Transverse colon (tissue), 4 donors: Measurements from ENCODE around the gene PGGHG. TPM values are rescaled to one million over a fixed set of nuclear protein-coding genes. Genes with fewer than 3 reads are reported as not detected.
"Not testable (repeated sequence)": the region's sequence is repeated elsewhere in the genome, so short reads cannot be mapped to it uniquely, and the experiment has no call there.

Experiments used
- DNase-seq: peaks from one replicate; pipeline ENCODE4 v3.0.0-alpha.2; 2019
- H3K27ac ChIP-seq, 4 donors: fragments of 200-600 bp; sonication (generic); 2 replicates each; pipeline ENCODE4 v1.5.1; 2016 to 2018; ENCODE audit warnings: inconsistent platforms in 4 of 4
- H3K27me3 ChIP-seq: fragments of 200-600 bp; sonication (generic); 2 replicates; pipeline ENCODE4 v1.5.1; 2017; ENCODE audit warnings: inconsistent platforms
- H3K36me3 ChIP-seq, 4 donors: fragments of 200-600 bp; sonication (generic); 2 replicates each; pipeline ENCODE4 v1.5.1; 2017 to 2019; ENCODE audit warnings: inconsistent platforms in 4 of 4
- H3K4me1 ChIP-seq, 4 donors: fragments of 200-600 bp; sonication (generic); 2 replicates each; pipeline ENCODE4 v1.5.1; 2017 to 2020; ENCODE audit warnings: inconsistent platforms in 4 of 4
- H3K4me3 ChIP-seq, 4 donors: fragments of 200-600 bp; sonication (generic); 1 replicate in 1 of 4; 2 replicates in 3 of 4; pipeline versions ENCODE4 v1.5.1 to v1.6.1; 2017 to 2019; ENCODE audit warnings: inconsistent platforms in 4 of 4
- H3K9me3 ChIP-seq, 2 donors: fragments of 200-600 bp; sonication (generic); 2 replicates each; pipeline ENCODE4 v1.5.1; 2017 to 2019; ENCODE audit warnings: inconsistent platforms in 2 of 2
- EP300 ChIP-seq: sonication (generic); formaldehyde crosslinking; IDR thresholded peaks from one replicate; pipeline ENCODE4 v1.6.1; 2017; ENCODE audit warnings: antibody characterized with exemption, low read depth
- POLR2A ChIP-seq: fragments of 450-650 bp; IDR thresholded peaks from one replicate; pipeline ENCODE4 v1.6.1; 2016; ENCODE audit warnings: antibody characterized with exemption, mild to moderate bottlenecking, moderate library complexity
- POLR2AphosphoS5 ChIP-seq, 3 donors: sonication (generic); formaldehyde crosslinking; IDR thresholded peaks; one replicate each; pipeline ENCODE4 v1.6.1; 2016; ENCODE audit warnings: antibody characterized with exemption in 3 of 3
- WGBS, 2 donors: methylation state at CpG; one replicate each; pipeline ENCODE4 v1.1.5; 2018; ENCODE audit warnings: low coverage in 1 of 2; 5-methylcytosine and 5-hydroxymethylcytosine counted together
- in situ Hi-C, 4 donors: fragments of 200-750 bp; cut with MboI; loops; one replicate each; pipeline versions ENCODE4 v1.15.0 to v1.15.1; 2017; ENCODE audit warnings: low sequenced_read_pairs in 3 of 4, low pct_ligation_motif_present in 1 of 4, low pct_unique_long_range_greater_than_20kb in 1 of 4
- intact Hi-C: fragments of 100-400 bp; cut with DNase I; formaldehyde crosslinking; loops from one replicate; pipeline ENCODE4 v1.15.1; 2023; ENCODE audit warnings: low total_unique reads
- total RNA-seq, 4 donors: library from RNA; depleted of rRNA; stranded (reverse); fragments of >200 nt; gene quantifications; one replicate each; pipeline ENCODE4 v1.1.0, GENCODE V29; 2016
- TF ChIP-seq, protein P1 (sequence below), 5 experiments: fragments of 200-600 bp in 3 of 5; fragments of 450-650 bp in 2 of 5; sonication (generic) in 3 of 5; IDR thresholded peaks; 1 replicate in 2 of 5; 2 replicates in 3 of 5; pipeline ENCODE4 v1.5.1; 2016 to 2017; ENCODE audit warnings: antibody characterized with exemption in 5 of 5, inconsistent platforms in 3 of 5, mild to moderate bottlenecking in 2 of 5, moderate library complexity in 1 of 5

Gene PGGHG
- total RNA-seq, 4 donors from 2014 or later = 15.4 to 117 (median 30.8) TPM

DNA sequence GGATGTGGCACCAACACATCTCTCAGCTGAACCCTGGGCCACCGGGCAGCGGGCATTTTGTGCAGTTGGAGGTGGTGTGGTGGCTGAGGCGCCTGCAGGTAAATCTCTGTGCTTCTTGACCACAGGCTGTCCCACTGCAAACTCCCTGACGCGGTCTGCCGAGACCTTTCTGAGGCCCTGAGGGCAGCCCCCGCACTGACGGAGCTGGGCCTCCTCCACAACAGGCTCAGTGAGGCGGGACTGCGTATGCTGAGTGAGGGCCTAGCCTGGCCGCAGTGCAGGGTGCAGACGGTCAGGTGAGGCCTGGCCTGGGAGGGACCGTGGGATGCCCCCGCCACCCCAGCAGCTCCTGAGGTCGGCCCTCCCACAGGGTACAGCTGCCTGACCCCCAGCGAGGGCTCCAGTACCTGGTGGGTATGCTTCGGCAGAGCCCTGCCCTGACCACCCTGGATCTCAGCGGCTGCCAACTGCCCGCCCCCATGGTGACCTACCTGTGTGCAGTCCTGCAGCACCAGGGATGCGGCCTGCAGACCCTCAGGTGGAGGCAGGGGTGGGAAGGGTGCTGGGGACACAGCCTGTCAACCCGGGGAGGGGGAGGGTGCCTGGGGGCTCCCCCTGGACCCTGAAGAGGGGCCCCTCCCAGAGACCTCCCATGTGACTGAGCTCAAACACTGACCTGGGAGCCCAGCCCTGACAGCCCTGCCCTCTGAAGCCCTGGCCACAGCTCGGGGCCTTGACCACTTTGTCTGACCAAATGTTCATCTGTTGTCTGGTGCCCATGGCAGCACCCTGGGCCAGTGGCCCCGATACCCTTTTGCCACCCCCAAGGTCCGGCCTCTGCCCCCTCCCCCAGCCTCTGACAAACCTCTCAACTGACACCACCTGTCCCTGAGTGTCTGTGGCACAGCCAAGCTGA, 4.6 kb upstream of the PGGHG start:
- Histone ChIP-seq H3K27ac (no peak overlapping the region), H3K4me3 (no peak overlapping the region), H3K36me3 (no peaks in the 10 kb centered on the region), H3K4me1 (peaks cover 0 to 38% (median 33%) of the 10 kb centered on the region in 4 donors), H3K9me3 (no peaks in the 10 kb centered on the region), H3K27me3 (peaks cover 65% of the 10 kb centered on the region)
- no peak for DNase-seq
- TF ChIP-seq POLR2A = no peak
- TF ChIP-seq, protein P1, sequence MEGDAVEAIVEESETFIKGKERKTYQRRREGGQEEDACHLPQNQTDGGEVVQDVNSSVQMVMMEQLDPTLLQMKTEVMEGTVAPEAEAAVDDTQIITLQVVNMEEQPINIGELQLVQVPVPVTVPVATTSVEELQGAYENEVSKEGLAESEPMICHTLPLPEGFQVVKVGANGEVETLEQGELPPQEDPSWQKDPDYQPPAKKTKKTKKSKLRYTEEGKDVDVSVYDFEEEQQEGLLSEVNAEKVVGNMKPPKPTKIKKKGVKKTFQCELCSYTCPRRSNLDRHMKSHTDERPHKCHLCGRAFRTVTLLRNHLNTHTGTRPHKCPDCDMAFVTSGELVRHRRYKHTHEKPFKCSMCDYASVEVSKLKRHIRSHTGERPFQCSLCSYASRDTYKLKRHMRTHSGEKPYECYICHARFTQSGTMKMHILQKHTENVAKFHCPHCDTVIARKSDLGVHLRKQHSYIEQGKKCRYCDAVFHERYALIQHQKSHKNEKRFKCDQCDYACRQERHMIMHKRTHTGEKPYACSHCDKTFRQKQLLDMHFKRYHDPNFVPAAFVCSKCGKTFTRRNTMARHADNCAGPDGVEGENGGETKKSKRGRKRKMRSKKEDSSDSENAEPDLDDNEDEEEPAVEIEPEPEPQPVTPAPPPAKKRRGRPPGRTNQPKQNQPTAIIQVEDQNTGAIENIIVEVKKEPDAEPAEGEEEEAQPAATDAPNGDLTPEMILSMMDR (IDR thresholded peaks at IDR 0.05) = no peak
- no peak for TF ChIP-seq EP300
- TF ChIP-seq POLR2AphosphoS5 (IDR thresholded peaks at IDR 0.05) = no peak
- 71 to 87% methylated on average over 2 to 22 of the region's 24 CpGs for WGBS, 2 donors
- in situ Hi-C loops = no loop called here
- intact Hi-C loops = no loop called here

DNA sequence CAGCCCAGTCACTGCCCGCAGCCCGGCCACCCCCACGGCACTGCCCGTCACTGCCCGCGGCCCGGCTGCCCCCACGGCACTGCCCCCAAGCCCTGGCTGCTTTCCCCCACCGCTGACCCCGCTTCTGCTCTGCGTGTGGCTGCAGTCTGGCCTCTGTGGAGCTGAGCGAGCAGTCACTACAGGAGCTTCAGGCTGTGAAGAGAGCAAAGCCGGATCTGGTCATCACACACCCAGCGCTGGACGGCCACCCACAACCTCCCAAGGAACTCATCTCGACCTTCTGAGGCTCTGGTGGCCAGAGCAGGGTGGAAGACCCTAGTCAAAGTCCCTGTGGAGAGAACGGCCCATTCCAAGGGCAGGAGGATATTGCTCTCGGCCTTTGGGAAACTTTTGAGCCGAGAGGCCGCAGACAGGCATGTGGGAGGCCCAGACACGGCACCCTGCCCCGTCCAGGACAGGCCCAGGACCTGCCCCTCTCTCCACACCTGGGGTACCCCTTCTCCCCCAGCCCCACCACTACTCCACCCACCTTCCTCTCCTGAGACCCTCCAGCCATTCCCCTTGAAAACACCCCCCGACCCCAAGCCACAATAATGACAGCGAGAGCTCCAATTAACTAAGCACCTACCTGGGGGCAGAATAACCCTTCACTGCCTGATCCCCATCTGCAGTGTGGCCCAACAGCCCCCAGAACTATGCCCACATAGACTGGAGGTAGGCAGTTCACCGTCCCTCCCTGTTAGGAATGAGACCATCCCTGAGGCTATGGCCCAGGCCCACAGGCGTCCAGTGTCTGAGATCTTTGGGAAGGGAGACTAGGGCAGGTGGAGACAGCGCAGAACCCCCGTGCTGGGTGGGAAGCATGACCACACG, 3.7 kb upstream of the PGGHG start:
- no peaks in the 10 kb centered on the region for H3K36me3 ChIP-seq
- H3K27ac ChIP-seq = no peak overlapping the region
- H3K4me3 ChIP-seq = no peak overlapping the region
- in situ Hi-C loops = no loop called here
- intact Hi-C loops = no loop called here
- no peak for TF ChIP-seq EP300
- no peak for TF ChIP-seq POLR2A
- TF ChIP-seq, protein P1 (IDR thresholded peaks at IDR 0.05) = no peak
- no peak for TF ChIP-seq POLR2AphosphoS5 (IDR thresholded peaks at IDR 0.05)
- no peaks in the 10 kb centered on the region for H3K9me3 ChIP-seq
- no peak for DNase-seq
- 80 to 86% methylated on average over 1 to 28 of the region's 29 CpGs for WGBS, 2 donors
- peaks cover 56% of the 10 kb centered on the region for H3K27me3 ChIP-seq
- H3K4me1 ChIP-seq = peaks cover 0 to 36% (median 29%) of the 10 kb centered on the region in 4 donors

DNA sequence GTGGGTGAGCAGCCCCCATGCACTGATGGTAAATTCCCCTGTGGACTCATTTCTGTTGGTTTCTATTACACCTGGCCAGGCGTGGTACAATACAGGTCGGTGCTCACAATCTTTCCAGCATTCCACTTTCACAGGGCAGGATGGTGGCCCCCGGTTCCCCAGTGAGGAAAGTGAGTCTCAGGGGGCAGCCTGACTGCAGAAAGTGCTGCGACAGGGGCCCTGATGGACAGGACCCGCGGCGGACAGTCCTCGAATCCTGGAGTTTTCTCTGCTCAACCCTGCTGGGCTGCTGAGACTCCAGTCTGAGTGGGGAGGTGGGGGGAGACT, 3.1 kb upstream of the PGGHG start:
- H3K36me3 ChIP-seq = no peaks in the 10 kb centered on the region
- in situ Hi-C loops = no loop called here
- H3K9me3 ChIP-seq = no peaks in the 10 kb centered on the region
- WGBS, 2 donors = 88% methylated on average over 8 of the region's 8 CpGs; no CpG with 5 or more reads in 1 of the 2 donors
- TF ChIP-seq EP300 (no peak), POLR2A (no peak), POLR2AphosphoS5 (IDR thresholded peaks at IDR 0.05) (no peak)
- TF ChIP-seq, protein P1 (IDR thresholded peaks at IDR 0.05) = no peak
- H3K4me3 ChIP-seq = no peak overlapping the region
- H3K27me3 ChIP-seq = peaks cover 50% of the 10 kb centered on the region
- intact Hi-C loops = no loop called here
- DNase-seq = no peak
- peaks cover 0 to 30% (median 23%) of the 10 kb centered on the region in 4 donors for H3K4me1 ChIP-seq
- no peak overlapping the region for H3K27ac ChIP-seq

DNA sequence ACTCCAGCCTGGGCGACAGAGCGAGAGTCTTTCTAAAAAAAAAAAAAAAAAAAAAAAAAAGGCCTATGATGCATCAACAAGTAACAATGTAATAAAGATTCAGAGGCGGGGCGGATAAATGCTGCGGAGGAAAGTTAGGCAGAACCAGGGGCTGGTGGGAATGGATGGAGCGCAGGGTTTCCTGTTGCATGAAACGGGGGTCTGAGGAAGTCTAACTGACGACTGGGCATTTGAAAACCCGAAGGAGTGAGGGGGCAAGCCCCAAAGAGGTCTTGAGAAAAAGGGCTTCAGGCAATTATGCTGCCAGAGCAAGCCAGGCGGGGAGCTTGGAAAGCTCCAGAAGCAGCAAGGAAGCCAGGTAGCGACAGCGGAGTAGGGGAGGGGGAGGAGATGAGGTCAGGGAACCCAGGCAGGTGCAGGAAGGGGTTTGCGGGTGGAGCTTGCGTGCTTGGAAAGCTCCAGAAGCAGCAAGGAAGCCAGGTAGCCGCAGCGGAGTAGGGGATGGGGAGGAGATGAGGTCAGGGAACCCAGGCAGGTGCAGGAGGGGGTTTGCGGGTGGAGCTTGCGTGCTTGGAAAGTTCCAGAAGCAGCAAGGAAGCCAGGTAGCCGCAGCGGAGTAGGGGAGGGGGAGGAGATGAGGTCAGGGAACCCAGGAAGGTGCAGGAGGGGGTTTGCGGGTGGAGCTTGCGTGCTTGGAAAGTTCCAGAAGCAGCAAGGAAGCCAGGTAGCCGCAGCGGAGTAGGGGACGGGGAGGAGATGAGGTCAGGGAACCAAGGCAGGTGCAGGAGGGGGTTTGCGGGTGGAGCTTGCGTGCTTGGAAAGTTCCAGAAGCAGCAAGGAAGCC, 1.7 kb upstream of the PGGHG start:
- 37 to 61% methylated on average over 19 to 27 of the region's 27 CpGs for WGBS, 2 donors
- Histone ChIP-seq H3K4me1 (peaks cover 0 to 19% (median 15%) of the 10 kb centered on the region in 4 donors), H3K27me3 (peaks cover 36% of the 10 kb centered on the region), H3K4me3 (peak overlapping the region in 2 of 4 donors; percentile 79 to 82), H3K27ac (peak overlapping the region; percentile 30 to 75 (median 73))
- in situ Hi-C loops, intact Hi-C loops, H3K36me3 ChIP-seq, H3K9me3 ChIP-seq: not testable (repeated sequence)
- peak; percentile 57 for DNase-seq
